ENCODE results near the gene KLF1. TPM values are rescaled to one million over a fixed set of nuclear protein-coding genes. Genes with fewer than 3 reads are reported as not detected.

Gene KLF1
- total RNA-seq, 6 experiments from 2014 or later = not detected

- no peak for DNase-seq
- TF ChIP-seq CTCF (IDR thresholded peaks at IDR 0.05) = no peak
- Mint-ChIP-seq H3K27ac (no peak overlapping the region), H3K27me3 (ENCODE audit: insufficient read depth) (peaks cover 31% of the 10 kb centered on the region), H3K4me1 (ENCODE audit: low read depth) (no peaks in the 10 kb centered on the region; the same call in 1 of the 2 replicates), H3K4me3 (no peak overlapping the region), H3K36me3 (ENCODE audit: low read depth) (no peaks in the 10 kb centered on the region), H3K9me3 (no peaks in the 10 kb centered on the region)
Measured at GRCh38 chr19:12843328-12843727, 43.7 kb downstream of the KLF1 start.

- no peak for TF ChIP-seq CTCF (IDR thresholded peaks at IDR 0.05)
Measured at GRCh38 chr19:12842511-12842910, 44.5 kb downstream of the KLF1 start.

GRCh38 chr19:12841094-12841493, 45.9 kb downstream of the KLF1 start:
- Mint-ChIP-seq H3K4me3 (no peak overlapping the region), H3K4me1 (ENCODE audit: low read depth) (0 out of 2 replicates have a peak, but pooled peaks cover 5% of the 10 kb centered on the region), H3K27me3 (ENCODE audit: insufficient read depth) (peaks cover 41% of the 10 kb centered on the region), H3K9me3 (no peaks in the 10 kb centered on the region), H3K27ac (no peak overlapping the region), H3K36me3 (ENCODE audit: low read depth) (no peaks in the 10 kb centered on the region)
- no peak for TF ChIP-seq CTCF (IDR thresholded peaks at IDR 0.05)
- no peak for DNase-seq

More at GRCh38 chr19:12842511-12842910, 44.5 kb downstream of the KLF1 start:
- H3K27ac Mint-ChIP-seq = no peak overlapping the region
- H3K4me3 Mint-ChIP-seq = no peak overlapping the region
- no peaks in the 10 kb centered on the region for H3K36me3 Mint-ChIP-seq (ENCODE audit: low read depth)
- DNase-seq = no peak
- H3K9me3 Mint-ChIP-seq = no peaks in the 10 kb centered on the region
- no peaks in the 10 kb centered on the region; the same call in 1 of the 2 replicates for H3K4me1 Mint-ChIP-seq (ENCODE audit: low read depth)
- H3K27me3 Mint-ChIP-seq (ENCODE audit: insufficient read depth) = peaks cover 34% of the 10 kb centered on the region

- Mint-ChIP-seq H3K27ac (no peak overlapping the region), H3K36me3 (ENCODE audit: low read depth) (no peaks in the 10 kb centered on the region), H3K4me3 (no peak overlapping the region), H3K4me1 (ENCODE audit: low read depth) (0 out of 2 replicates have a peak, but pooled peaks cover 7% of the 10 kb centered on the region), H3K9me3 (no peaks in the 10 kb centered on the region), H3K27me3 (ENCODE audit: insufficient read depth) (peaks cover 45% of the 10 kb centered on the region)
- peak; percentile 68 for DNase-seq
- no peak for TF ChIP-seq CTCF (IDR thresholded peaks at IDR 0.05)
Measured at GRCh38 chr19:12840091-12841079, 46.6 kb downstream of the KLF1 start.

GRCh38 chr19:12838886-12839756, 47.9 kb downstream of the KLF1 start:
- TF ChIP-seq CTCF (IDR thresholded peaks at IDR 0.05) = no peak
- peaks cover 52% of the 10 kb centered on the region for H3K27me3 Mint-ChIP-seq (ENCODE audit: insufficient read depth)
- H3K4me1 Mint-ChIP-seq (ENCODE audit: low read depth) = 0 out of 2 replicates have a peak, but pooled peaks cover 12% of the 10 kb centered on the region
- no peak overlapping the region for H3K27ac Mint-ChIP-seq
- no peak for DNase-seq
- H3K9me3 Mint-ChIP-seq = no peaks in the 10 kb centered on the region
- H3K4me3 Mint-ChIP-seq = peak overlapping the region; percentile 67; the same call in 1 of the 2 replicates
- H3K36me3 Mint-ChIP-seq (ENCODE audit: low read depth) = no peaks in the 10 kb centered on the region
